Measurements from ENCODE around the gene TEK.

DNA sequence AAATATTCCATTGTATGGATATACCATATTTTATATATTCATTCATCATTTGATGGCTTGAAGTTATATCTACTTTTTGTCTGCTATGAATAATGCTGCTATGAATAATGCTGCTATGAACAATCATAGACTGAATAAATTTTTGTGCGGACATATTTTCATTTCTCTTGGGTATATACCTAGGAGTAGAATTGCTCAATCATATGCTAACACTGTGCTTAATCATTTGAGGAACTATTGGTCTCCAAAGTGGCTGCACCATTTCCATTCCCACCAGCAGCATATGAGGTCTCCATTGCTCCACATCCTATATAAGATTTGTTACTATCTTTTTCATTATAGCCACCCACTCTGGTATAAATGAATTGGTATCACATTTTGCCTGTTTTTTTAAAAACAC lies 18.3 kb upstream of the TEK start:
- TF ChIP-seq, protein P1, sequence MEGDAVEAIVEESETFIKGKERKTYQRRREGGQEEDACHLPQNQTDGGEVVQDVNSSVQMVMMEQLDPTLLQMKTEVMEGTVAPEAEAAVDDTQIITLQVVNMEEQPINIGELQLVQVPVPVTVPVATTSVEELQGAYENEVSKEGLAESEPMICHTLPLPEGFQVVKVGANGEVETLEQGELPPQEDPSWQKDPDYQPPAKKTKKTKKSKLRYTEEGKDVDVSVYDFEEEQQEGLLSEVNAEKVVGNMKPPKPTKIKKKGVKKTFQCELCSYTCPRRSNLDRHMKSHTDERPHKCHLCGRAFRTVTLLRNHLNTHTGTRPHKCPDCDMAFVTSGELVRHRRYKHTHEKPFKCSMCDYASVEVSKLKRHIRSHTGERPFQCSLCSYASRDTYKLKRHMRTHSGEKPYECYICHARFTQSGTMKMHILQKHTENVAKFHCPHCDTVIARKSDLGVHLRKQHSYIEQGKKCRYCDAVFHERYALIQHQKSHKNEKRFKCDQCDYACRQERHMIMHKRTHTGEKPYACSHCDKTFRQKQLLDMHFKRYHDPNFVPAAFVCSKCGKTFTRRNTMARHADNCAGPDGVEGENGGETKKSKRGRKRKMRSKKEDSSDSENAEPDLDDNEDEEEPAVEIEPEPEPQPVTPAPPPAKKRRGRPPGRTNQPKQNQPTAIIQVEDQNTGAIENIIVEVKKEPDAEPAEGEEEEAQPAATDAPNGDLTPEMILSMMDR (IDR thresholded peaks at IDR 0.05 in 2 of 3, conservative IDR thresholded peaks at IDR 0.05 in 1 of 3; ENCODE audit: control insufficient read depth in 2 of 3, extremely low read depth in 1 of 3, insufficient read depth in 1 of 3, low read depth in 3 of 3, low read length in 3 of 3) = no peak
- TF ChIP-seq BRCA1 (IDR thresholded peaks at IDR 0.05; ENCODE audit: low read depth, low read length) (no peak), POLR2AphosphoS5 (IDR thresholded peaks at IDR 0.05; ENCODE audit: low read length) (no peak), EGR1 (IDR thresholded peaks at IDR 0.05; ENCODE audit: borderline replicate concordance in 1 of 2, low read depth in 2 of 2, low read length in 2 of 2) (no peak), MTA3 (IDR thresholded peaks at IDR 0.05; ENCODE audit: borderline replicate concordance, low read length) (no peak)

All from GM12878 (cell line).